ENCODE results near the gene PRKCB. TPM values are rescaled to one million over a fixed set of nuclear protein-coding genes. Genes with fewer than 3 reads are reported as not detected.

PRKCB gene
- total RNA-seq, 4 donors from 2014 or later = 0.51 to 1.3 (median 1.1) TPM

DNA sequence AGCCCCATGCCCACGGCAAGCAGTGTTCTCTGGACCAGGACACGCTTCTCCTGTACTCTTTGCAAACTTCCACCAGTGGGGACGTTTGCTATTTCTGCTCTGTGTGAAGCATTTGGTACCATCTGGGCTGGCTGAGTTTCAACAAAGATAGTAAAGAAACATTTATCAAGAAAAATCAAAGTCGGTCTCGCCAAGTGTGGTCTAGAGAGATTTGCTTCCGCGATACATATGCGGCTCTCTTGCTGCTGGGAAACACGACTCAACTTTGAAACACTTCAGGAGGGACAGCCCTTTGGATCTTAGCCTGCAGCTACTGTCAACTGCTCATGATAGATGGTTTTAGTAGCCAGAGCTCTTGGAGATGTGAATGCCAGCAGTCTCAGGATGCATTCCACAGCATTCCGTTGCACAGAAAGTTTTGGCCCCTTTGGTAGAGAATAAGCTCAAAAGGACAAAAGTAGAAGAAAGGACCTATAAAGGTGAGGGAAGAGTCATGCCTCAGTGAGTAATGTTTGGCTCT lies 252.2 kb downstream of the PRKCB start:
- Histone ChIP-seq H3K4me1 (no peaks in the 10 kb centered on the region), H3K27me3 (no peaks in the 10 kb centered on the region), H3K36me3 (no peaks in the 10 kb centered on the region), H3K27ac (no peak overlapping the region), H3K9me3 (no peaks in the 10 kb centered on the region), H3K4me3 (no peak overlapping the region)
- TF ChIP-seq POLR2A (IDR thresholded peaks at IDR 0.05) (no peak), CTCF (IDR thresholded peaks at IDR 0.05 in 4 of 5, conservative IDR thresholded peaks at IDR 0.05 in 1 of 5) (no peak)
- no peak for DNase-seq
- intact Hi-C loops (cut with DNase I; ENCODE audit: low total_unique reads) = no loop called here
- no peak for ATAC-seq
- in situ Hi-C loops (cut with MboI; ENCODE audit: low sequenced_read_pairs in 4 of 4) = no loop called here

GRCh38 chr16:24088767-24089166 lies 253.0 kb downstream of the PRKCB start:
- in situ Hi-C loops (cut with MboI; ENCODE audit: low sequenced_read_pairs in 4 of 4) (no loop called here), intact Hi-C loops (cut with DNase I; ENCODE audit: low total_unique reads) (no loop called here)
- no peak for ATAC-seq

DNA sequence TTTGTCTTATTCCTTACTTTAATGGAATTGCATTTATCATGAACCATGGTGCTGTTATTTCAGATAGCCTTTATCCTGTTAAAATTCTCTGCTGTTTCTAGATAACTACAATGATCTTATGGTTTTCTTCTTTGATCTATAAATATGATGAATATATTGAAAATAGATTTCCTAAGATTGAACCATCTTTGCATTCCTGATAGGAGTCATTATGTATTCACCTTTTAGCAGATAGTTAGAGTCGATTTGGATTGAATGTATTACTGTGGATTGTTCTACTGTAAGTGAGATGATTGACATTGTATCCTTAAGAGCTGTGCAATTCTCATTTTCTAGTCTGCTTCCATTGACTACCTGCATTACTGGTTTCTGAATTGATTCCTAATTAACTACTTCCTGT lies 255.3 kb downstream of the PRKCB start:
- H3K36me3 ChIP-seq = no peaks in the 10 kb centered on the region
- in situ Hi-C loops (cut with MboI; ENCODE audit: low sequenced_read_pairs in 4 of 4) = no loop called here
- ATAC-seq (no peak), DNase-seq (no peak)
- no peak for TF ChIP-seq CTCF (IDR thresholded peaks at IDR 0.05 in 4 of 5, conservative IDR thresholded peaks at IDR 0.05 in 1 of 5)
- no peaks in the 10 kb centered on the region for H3K9me3 ChIP-seq
- H3K27me3 ChIP-seq = no peaks in the 10 kb centered on the region
- no peaks in the 10 kb centered on the region for H3K4me1 ChIP-seq
- H3K4me3 ChIP-seq = no peak overlapping the region
- intact Hi-C loops (cut with DNase I; ENCODE audit: low total_unique reads) = no loop called here
- no peak overlapping the region for H3K27ac ChIP-seq

More at GRCh38 chr16:24088767-24089166, 253.0 kb downstream of the PRKCB start:
- Histone ChIP-seq H3K4me3 (no peak overlapping the region), H3K9me3 (no peaks in the 10 kb centered on the region), H3K27me3 (no peaks in the 10 kb centered on the region), H3K36me3 (no peaks in the 10 kb centered on the region), H3K4me1 (no peaks in the 10 kb centered on the region), H3K27ac (no peak overlapping the region)
- no peak for DNase-seq
- TF ChIP-seq CTCF (IDR thresholded peaks at IDR 0.05 in 4 of 5, conservative IDR thresholded peaks at IDR 0.05 in 1 of 5) (no peak), POLR2A (IDR thresholded peaks at IDR 0.05) (no peak)

DNA sequence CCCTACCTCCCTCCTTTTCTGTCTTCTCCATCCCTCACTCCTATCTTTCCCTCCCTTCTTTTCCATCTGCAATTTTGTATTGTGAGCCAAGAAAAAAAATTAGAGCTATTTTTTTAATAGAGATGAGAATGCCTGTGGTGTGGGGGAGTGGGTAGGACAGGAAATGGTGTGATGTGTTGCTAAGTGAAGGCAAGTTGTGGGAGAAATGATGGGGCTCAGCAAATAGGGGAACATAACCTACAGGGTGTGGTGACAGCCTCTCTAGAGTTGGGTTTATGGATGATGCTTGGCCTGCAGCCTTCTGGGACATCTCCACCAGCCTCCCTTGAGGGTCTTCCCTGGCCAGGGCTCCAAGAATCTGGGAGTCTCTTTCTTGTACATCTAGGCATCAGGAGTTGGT lies 257.3 kb downstream of the PRKCB start:
- H3K4me1 ChIP-seq = no peaks in the 10 kb centered on the region
- DNase-seq (no peak), ATAC-seq (no peak)
- H3K4me3 ChIP-seq = no peak overlapping the region
- no peak overlapping the region for H3K27ac ChIP-seq
- intact Hi-C loops (cut with DNase I; ENCODE audit: low total_unique reads) = no loop called here
- H3K27me3 ChIP-seq = no peaks in the 10 kb centered on the region
- TF ChIP-seq POLR2A (IDR thresholded peaks at IDR 0.05) = no peak
- no peak for TF ChIP-seq CTCF (IDR thresholded peaks at IDR 0.05 in 4 of 5, conservative IDR thresholded peaks at IDR 0.05 in 1 of 5)
- in situ Hi-C loops (cut with MboI; ENCODE audit: low sequenced_read_pairs in 4 of 4) = no loop called here
- H3K36me3 ChIP-seq = no peaks in the 10 kb centered on the region
- no peaks in the 10 kb centered on the region for H3K9me3 ChIP-seq

DNA sequence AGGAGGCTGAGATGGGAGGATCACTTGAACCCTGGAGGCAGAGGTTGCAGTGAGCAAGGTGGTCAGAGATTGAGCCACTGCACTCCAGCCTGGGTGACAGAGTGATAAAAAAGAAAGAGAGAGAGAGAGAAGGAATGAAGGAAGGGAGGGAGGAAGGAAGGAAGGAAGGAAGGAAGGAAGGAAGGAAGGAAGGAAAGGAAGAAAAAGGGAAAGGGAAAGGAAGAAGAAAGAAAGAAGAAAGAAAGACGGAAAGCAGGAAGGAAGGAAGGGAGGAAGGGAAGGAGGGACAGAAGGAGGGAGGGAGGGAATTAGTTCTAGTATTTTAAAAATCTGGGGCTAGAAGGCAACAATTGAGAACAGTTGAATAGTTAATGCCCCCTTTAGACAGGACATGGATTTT lies 258.9 kb downstream of the PRKCB start:
- no peaks in the 10 kb centered on the region for H3K9me3 ChIP-seq
- intact Hi-C loops (cut with DNase I; ENCODE audit: low total_unique reads) (no loop called here), in situ Hi-C loops (cut with MboI; ENCODE audit: low sequenced_read_pairs in 4 of 4) (no loop called here)
- no peaks in the 10 kb centered on the region for H3K4me1 ChIP-seq
- no peaks in the 10 kb centered on the region for H3K27me3 ChIP-seq
- no peak for ATAC-seq
- TF ChIP-seq CTCF (IDR thresholded peaks at IDR 0.05 in 4 of 5, conservative IDR thresholded peaks at IDR 0.05 in 1 of 5) (no peak), POLR2A (IDR thresholded peaks at IDR 0.05) (no peak)
- H3K36me3 ChIP-seq = no peaks in the 10 kb centered on the region
- DNase-seq = no peak
- H3K4me3 ChIP-seq = no peak overlapping the region
- no peak overlapping the region for H3K27ac ChIP-seq

Measured in gastrocnemius medialis (tissue), 4 donors.